ENCODE measurements around the gene RPL29.

RPL29 gene

GRCh38 chr3:51948016-51948580 lies 47.6 kb downstream of the RPL29 start:
- in situ Hi-C loops (cut with MboI; ENCODE audit: low sequenced_read_pairs) = no loop called here

GRCh38 chr3:51947215-51947900 lies 48.3 kb downstream of the RPL29 start:
- in situ Hi-C loops (cut with MboI; ENCODE audit: low sequenced_read_pairs) = no loop called here

- in situ Hi-C loops (cut with MboI; ENCODE audit: low sequenced_read_pairs) = no loop called here
Observed at GRCh38 chr3:51946796-51947195, 48.9 kb downstream of the RPL29 start.

GRCh38 chr3:51945926-51946705 lies 49.6 kb downstream of the RPL29 start:
- in situ Hi-C loops (cut with MboI; ENCODE audit: low sequenced_read_pairs) = no loop called here

- in situ Hi-C loops (cut with MboI; ENCODE audit: low sequenced_read_pairs) = no loop called here
Observed at GRCh38 chr3:51945031-51945840, 50.5 kb downstream of the RPL29 start.

GRCh38 chr3:51944451-51945021 lies 51.2 kb downstream of the RPL29 start:
- in situ Hi-C loops (cut with MboI; ENCODE audit: low sequenced_read_pairs) = no loop called here

Measured in HL-60/S4 treated with retinoic acid at 250 ng/mL for 4 days and 3 days (cell line).